ENCODE results near the gene ATP8A2.

- TF ChIP-seq CEBPB (IDR thresholded peaks at IDR 0.05; ENCODE audit: low read depth, low read length) (no peak), CTCF (conservative IDR thresholded peaks at IDR 0.05; ENCODE audit: low read depth, low read length) (no peak), POLR2A (IDR thresholded peaks at IDR 0.05; ENCODE audit: low read depth, low read length) (no peak), RAD21 (IDR thresholded peaks at IDR 0.05; ENCODE audit: low read length) (no peak), USF2 (IDR thresholded peaks at IDR 0.05; ENCODE audit: low read depth, low read length) (no peak), RFX5 (IDR thresholded peaks at IDR 0.05; ENCODE audit: low read depth, low read length) (no peak), MAZ (IDR thresholded peaks at IDR 0.05; ENCODE audit: borderline replicate concordance, low read depth, low read length) (no peak), ELK1 (IDR thresholded peaks at IDR 0.05; ENCODE audit: borderline replicate concordance, low read depth, low read length) (no peak), RCOR1 (IDR thresholded peaks at IDR 0.05; ENCODE audit: insufficient replicate concordance, low read length) (no peak), CHD1 (IDR thresholded peaks at IDR 0.05; ENCODE audit: low read depth, low read length) (no peak), SMC3 (IDR thresholded peaks at IDR 0.05; ENCODE audit: low read depth, low read length) (no peak)
These were observed 5.6 kb downstream of the ATP8A2 start for GRCh38 chr13:25377244-25377962.
